Breast epithelium (tissue), 4 donors: ENCODE results near the gene CIROP. TPM values are rescaled to one million over a fixed set of nuclear protein-coding genes. Genes with fewer than 3 reads are reported as not detected.

Experiments used
- DNase-seq, 2 donors: peaks; one replicate each; pipeline ENCODE4 v3.0.0-alpha.2; 2019; ENCODE audit warnings: low spot score in 2 of 2
- H3K27ac ChIP-seq, 2 donors: fragments of 200-600 bp; sonication (generic) in 1 of 2; one replicate each; pipeline ENCODE4 v1.5.1; 2016 to 2019; ENCODE audit warnings: mild to moderate bottlenecking in 1 of 2
- H3K27me3 ChIP-seq, 2 donors: fragments of 200-600 bp; sonication (generic) in 1 of 2; one replicate each; pipeline versions ENCODE4 v1.5.1 to v1.6.0; 2017 to 2019; ENCODE audit warnings: control low read depth in 1 of 2, mild to moderate bottlenecking in 1 of 2
- H3K36me3 ChIP-seq: fragments of 200-600 bp; one replicate; pipeline ENCODE4 v1.5.1; 2019
- H3K4me1 ChIP-seq, 2 donors: fragments of 200-600 bp; sonication (generic); one replicate each; pipeline ENCODE4 v1.5.1; 2016 to 2019; ENCODE audit warnings: control low read depth in 1 of 2
- H3K4me3 ChIP-seq, 3 donors: fragments of 200-600 bp; sonication (generic); 1 replicate in 2 of 3; 2 replicates in 1 of 3; pipeline ENCODE4 v1.5.1; 2016 to 2019; ENCODE audit warnings: mild to moderate bottlenecking in 3 of 3, moderate library complexity in 2 of 3
- H3K9me3 ChIP-seq, 2 donors: fragments of 200-600 bp; sonication (generic) in 1 of 2; one replicate each; pipeline ENCODE4 v1.5.1; 2016 to 2019; ENCODE audit warnings: control low read depth in 1 of 2
- CTCF ChIP-seq, 3 donors: fragments of 450-650 bp; IDR thresholded peaks; one replicate each; pipeline ENCODE4 v1.5.1; 2016 to 2017; ENCODE audit warnings: antibody characterized with exemption in 3 of 3, mild to moderate bottlenecking in 3 of 3, moderate library complexity in 3 of 3
- POLR2A ChIP-seq: fragments of 450-650 bp; IDR thresholded peaks from one replicate; pipeline ENCODE4 v1.6.1; 2016; ENCODE audit warnings: antibody characterized with exemption, mild to moderate bottlenecking, moderate library complexity
- POLR2AphosphoS5 ChIP-seq, 3 donors: sonication (generic); formaldehyde crosslinking; IDR thresholded peaks; one replicate each; pipeline ENCODE4 v1.6.1; 2017; ENCODE audit warnings: antibody characterized with exemption in 3 of 3
- intact Hi-C: fragments of 100-400 bp; cut with DNase I; formaldehyde crosslinking; loops from one replicate; pipeline ENCODE4 v1.15.1; 2023; ENCODE audit warnings: low total_unique reads
- total RNA-seq, 3 donors: library from RNA; depleted of rRNA; stranded (reverse); fragments of >200 nt; gene quantifications; one replicate each; pipeline ENCODE4 v1.1.0, GENCODE V29; 2016

Gene CIROP
- total RNA-seq, 3 donors from 2014 or later: not detected

GRCh38 chr14:23056956-23057756, 47.6 kb downstream of the CIROP start, which contains the start of gene CDH24:
Gene CDH24 (minus strand): TSS chr14:23057520. CDS start chr14:23055733, 1,787 bp downstream.
- peak within 1 kb of the TSS; percentile 63 to 78 (median 74) for H3K4me3 ChIP-seq
- peaks cover 9% of the 10 kb centered on the region for H3K36me3 ChIP-seq
- intact Hi-C loops: no loop called here
- H3K9me3 ChIP-seq: no peaks in the 10 kb centered on the region
- peak within 1 kb of the TSS; percentile 56 to 57 for H3K27ac ChIP-seq
- peak in 1 of 2 donors; percentile 51 for DNase-seq
- TF ChIP-seq POLR2AphosphoS5 (IDR thresholded peaks at IDR 0.05) (no peak), CTCF (IDR thresholded peaks at IDR 0.05) (no peak), POLR2A (no peak)
- H3K27me3 ChIP-seq: no peaks in the 10 kb centered on the region
- peaks cover 0 to 9% of the 10 kb centered on the region in 2 donors for H3K4me1 ChIP-seq

GRCh38 chr14:23056145-23056955, 48.4 kb downstream of the CIROP start:
- peaks cover 9% of the 10 kb centered on the region for H3K36me3 ChIP-seq
- intact Hi-C loops: no loop called here
- H3K27ac ChIP-seq: no peak overlapping the region
- peak in 2 of 3 donors; percentile 38 to 44 for TF ChIP-seq CTCF (IDR thresholded peaks at IDR 0.05)
- no peak for TF ChIP-seq POLR2A
- H3K4me3 ChIP-seq: peak overlapping the region; percentile 63 to 78 (median 74)
- H3K9me3 ChIP-seq: no peaks in the 10 kb centered on the region
- no peak for DNase-seq
- no peaks in the 10 kb centered on the region for H3K27me3 ChIP-seq
- H3K4me1 ChIP-seq: peaks cover 0 to 9% of the 10 kb centered on the region in 2 donors

GRCh38 chr14:23055621-23056144, 49.1 kb downstream of the CIROP start:
- intact Hi-C loops: no loop called here
- no peaks in the 10 kb centered on the region for H3K27me3 ChIP-seq
- H3K36me3 ChIP-seq: peaks cover 6% of the 10 kb centered on the region
- no peak for TF ChIP-seq CTCF (IDR thresholded peaks at IDR 0.05)
- TF ChIP-seq POLR2A: no peak
- no peak for TF ChIP-seq POLR2AphosphoS5 (IDR thresholded peaks at IDR 0.05)
- no peak for DNase-seq
- H3K4me3 ChIP-seq: no peak overlapping the region
- no peaks in the 10 kb centered on the region for H3K9me3 ChIP-seq
- H3K27ac ChIP-seq: no peak overlapping the region
- H3K4me1 ChIP-seq: peaks cover 0 to 9% of the 10 kb centered on the region in 2 donors

GRCh38 chr14:23055147-23055550, 49.6 kb downstream of the CIROP start:
- H3K36me3 ChIP-seq: peaks cover 6% of the 10 kb centered on the region
- H3K27me3 ChIP-seq: no peaks in the 10 kb centered on the region
- TF ChIP-seq POLR2A: no peak
- TF ChIP-seq CTCF (IDR thresholded peaks at IDR 0.05): no peak
- TF ChIP-seq POLR2AphosphoS5 (IDR thresholded peaks at IDR 0.05): no peak
- intact Hi-C loops: no loop called here
- H3K27ac ChIP-seq: no peak overlapping the region
- H3K4me3 ChIP-seq: no peak overlapping the region
- no peak for DNase-seq
- peaks cover 0 to 9% of the 10 kb centered on the region in 2 donors for H3K4me1 ChIP-seq
- no peaks in the 10 kb centered on the region for H3K9me3 ChIP-seq
